Neural progenitor cell (in vitro differentiated cells): ENCODE data around the gene TEK. TPM values are rescaled to one million over a fixed set of nuclear protein-coding genes. Genes with fewer than 3 reads are reported as not detected.

Experiments
- DNase-seq: peaks from one replicate; pipeline ENCODE4 v3.0.0-alpha.2; 2016; ENCODE audit warnings: low spot score
- H2AFZ ChIP-seq: fragments of 200-600 bp; sonication (generic); replicated peaks from 2 replicates; pipeline ENCODE4 v1.6.1; 2016; ENCODE audit warnings: antibody characterized with exemption
- H3F3A ChIP-seq: fragments of 200-600 bp; sonication (generic); 2 replicates; pipeline ENCODE4 v1.6.1; 2016; ENCODE audit warnings: antibody characterized with exemption, low read depth
- H3K27ac ChIP-seq: fragments of 200-600 bp; sonication (generic); 2 replicates; pipeline ENCODE4 v1.5.1; 2016; ENCODE audit warnings: mild to moderate bottlenecking
- H3K27me3 ChIP-seq: fragments of 200-600 bp; sonication (generic); 2 replicates; pipeline ENCODE4 v1.6.1; 2016; ENCODE audit warnings: mild to moderate bottlenecking, moderate library complexity
- H3K36me3 ChIP-seq: fragments of 200-600 bp; sonication (generic); 2 replicates; pipeline ENCODE4 v1.5.1; 2016
- H3K4me1 ChIP-seq: fragments of 200-600 bp; sonication (generic); 2 replicates; pipeline ENCODE4 v1.6.1; 2016; ENCODE audit warnings: mixed run types
- H3K4me2 ChIP-seq: fragments of 200-600 bp; sonication (generic); 2 replicates; pipeline ENCODE4 v1.6.1; 2016
- H3K4me3 ChIP-seq: fragments of 200-600 bp; sonication (generic); 2 replicates; pipeline ENCODE4 v1.5.1; 2016
- H3K79me2 ChIP-seq: fragments of 200-600 bp; sonication (generic); 2 replicates; pipeline ENCODE4 v1.6.1; 2016; ENCODE audit warnings: low read depth
- H3K9ac ChIP-seq: fragments of 200-600 bp; sonication (generic); 2 replicates; pipeline ENCODE4 v1.6.1; 2016
- H3K9me3 ChIP-seq: fragments of 200-600 bp; sonication (generic); 2 replicates; pipeline ENCODE4 v1.5.1; 2016; ENCODE audit warnings: low read depth
- H4K20me1 ChIP-seq: fragments of 200-600 bp; sonication (generic); 2 replicates; pipeline ENCODE4 v1.6.1; 2016; ENCODE audit warnings: low read depth
- H3K27ac Mint-ChIP-seq: 3 replicates; pipeline ENCODE4 v1.8.0; 2021; ENCODE audit warnings: mixed read lengths
- H3K27me3 Mint-ChIP-seq: 2 replicates; pipeline ENCODE4 v1.8.0; 2022; ENCODE audit warnings: low read depth, mild to moderate bottlenecking, inconsistent platforms, moderate library complexity, mixed read lengths; ENCODE audit not compliant: insufficient read depth
- H3K36me3 Mint-ChIP-seq: 3 replicates; pipeline ENCODE4 v1.8.0; 2021; ENCODE audit warnings: mixed read lengths
- H3K4me1 Mint-ChIP-seq: 3 replicates; pipeline ENCODE4 v1.8.0; 2021; ENCODE audit warnings: mixed read lengths
- H3K4me3 Mint-ChIP-seq: 3 replicates; pipeline ENCODE4 v1.8.0; 2021; ENCODE audit warnings: mild to moderate bottlenecking, moderate library complexity, mixed read lengths
- H3K9me3 Mint-ChIP-seq: 3 replicates; pipeline ENCODE4 v1.8.0; 2020; ENCODE audit warnings: mixed read lengths
- EZH2 ChIP-seq: fragments of 200-600 bp; sonication (generic); IDR thresholded peaks from 2 replicates; pipeline ENCODE4 v1.6.1; 2017; ENCODE audit warnings: antibody characterized with exemption, mild to moderate bottlenecking, moderate library complexity
- EZH2phosphoT487 ChIP-seq: fragments of 200-600 bp; sonication (generic); IDR thresholded peaks from 2 replicates; pipeline ENCODE4 v1.6.1; 2017; ENCODE audit warnings: antibody characterized with exemption
- total RNA-seq: library from RNA; depleted of rRNA; stranded (reverse); fragments of >200 nt; gene quantifications from 2 replicates; pipeline ENCODE4 v1.2.3, GENCODE V29; 2015; ENCODE audit warnings: low replicate concordance
- TF ChIP-seq, protein P1 (sequence below): fragments of 200-600 bp; sonication (generic); IDR thresholded peaks from 2 replicates; pipeline ENCODE4 v1.5.1; 2017; ENCODE audit warnings: antibody characterized with exemption, mild to moderate bottlenecking

TEK gene
- total RNA-seq, 1 donor from 2014 or later, result 12.3 TPM

DNA sequence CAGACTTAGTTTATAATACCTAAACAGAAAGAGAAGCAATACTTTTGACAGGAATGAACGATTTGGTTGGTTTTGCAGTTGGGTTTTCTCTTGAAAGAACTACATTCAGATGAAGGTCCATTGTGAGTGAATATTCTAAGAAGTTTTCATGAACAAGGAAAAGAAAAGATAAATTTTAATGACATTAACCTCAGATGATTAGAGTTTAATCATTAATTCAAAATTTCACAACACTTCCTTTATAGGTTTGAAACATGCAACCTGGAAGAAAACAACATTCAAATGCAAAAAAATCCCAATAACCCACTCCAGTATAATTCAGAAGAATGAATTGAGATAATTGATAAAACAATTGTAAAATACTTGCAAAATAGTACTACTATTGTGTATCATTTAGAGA, 164.2 kb downstream of the TEK start:
- no peak overlapping the region for H3K27ac Mint-ChIP-seq
- H3F3A ChIP-seq, result peaks cover 10% of the 10 kb centered on the region
- peaks cover 6% of the 10 kb centered on the region for H3K4me1 Mint-ChIP-seq
- no peak overlapping the region for H3K4me3 ChIP-seq
- no peaks in the 10 kb centered on the region for H4K20me1 ChIP-seq
- no peaks in the 10 kb centered on the region for H3K27me3 Mint-ChIP-seq
- no peaks in the 10 kb centered on the region for H3K9me3 Mint-ChIP-seq
- no peaks in the 10 kb centered on the region for H3K79me2 ChIP-seq
- H3K27me3 ChIP-seq, result no peaks in the 10 kb centered on the region
- DNase-seq, result no peak
- H3K9me3 ChIP-seq, result no peaks in the 10 kb centered on the region
- no peak overlapping the region for H3K4me3 Mint-ChIP-seq
- no peak overlapping the region for H3K9ac ChIP-seq
- no peak overlapping the region for H2AFZ ChIP-seq
- H3K27ac ChIP-seq, result no peak overlapping the region
- H3K36me3 Mint-ChIP-seq, result no peaks in the 10 kb centered on the region
- peaks cover 13% of the 10 kb centered on the region for H3K4me1 ChIP-seq
- H3K4me2 ChIP-seq, result no peak overlapping the region
- H3K36me3 ChIP-seq, result no peaks in the 10 kb centered on the region
- TF ChIP-seq EZH2phosphoT487 (no peak), EZH2 (no peak)
- TF ChIP-seq, protein P1, sequence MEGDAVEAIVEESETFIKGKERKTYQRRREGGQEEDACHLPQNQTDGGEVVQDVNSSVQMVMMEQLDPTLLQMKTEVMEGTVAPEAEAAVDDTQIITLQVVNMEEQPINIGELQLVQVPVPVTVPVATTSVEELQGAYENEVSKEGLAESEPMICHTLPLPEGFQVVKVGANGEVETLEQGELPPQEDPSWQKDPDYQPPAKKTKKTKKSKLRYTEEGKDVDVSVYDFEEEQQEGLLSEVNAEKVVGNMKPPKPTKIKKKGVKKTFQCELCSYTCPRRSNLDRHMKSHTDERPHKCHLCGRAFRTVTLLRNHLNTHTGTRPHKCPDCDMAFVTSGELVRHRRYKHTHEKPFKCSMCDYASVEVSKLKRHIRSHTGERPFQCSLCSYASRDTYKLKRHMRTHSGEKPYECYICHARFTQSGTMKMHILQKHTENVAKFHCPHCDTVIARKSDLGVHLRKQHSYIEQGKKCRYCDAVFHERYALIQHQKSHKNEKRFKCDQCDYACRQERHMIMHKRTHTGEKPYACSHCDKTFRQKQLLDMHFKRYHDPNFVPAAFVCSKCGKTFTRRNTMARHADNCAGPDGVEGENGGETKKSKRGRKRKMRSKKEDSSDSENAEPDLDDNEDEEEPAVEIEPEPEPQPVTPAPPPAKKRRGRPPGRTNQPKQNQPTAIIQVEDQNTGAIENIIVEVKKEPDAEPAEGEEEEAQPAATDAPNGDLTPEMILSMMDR, result no peak

DNA sequence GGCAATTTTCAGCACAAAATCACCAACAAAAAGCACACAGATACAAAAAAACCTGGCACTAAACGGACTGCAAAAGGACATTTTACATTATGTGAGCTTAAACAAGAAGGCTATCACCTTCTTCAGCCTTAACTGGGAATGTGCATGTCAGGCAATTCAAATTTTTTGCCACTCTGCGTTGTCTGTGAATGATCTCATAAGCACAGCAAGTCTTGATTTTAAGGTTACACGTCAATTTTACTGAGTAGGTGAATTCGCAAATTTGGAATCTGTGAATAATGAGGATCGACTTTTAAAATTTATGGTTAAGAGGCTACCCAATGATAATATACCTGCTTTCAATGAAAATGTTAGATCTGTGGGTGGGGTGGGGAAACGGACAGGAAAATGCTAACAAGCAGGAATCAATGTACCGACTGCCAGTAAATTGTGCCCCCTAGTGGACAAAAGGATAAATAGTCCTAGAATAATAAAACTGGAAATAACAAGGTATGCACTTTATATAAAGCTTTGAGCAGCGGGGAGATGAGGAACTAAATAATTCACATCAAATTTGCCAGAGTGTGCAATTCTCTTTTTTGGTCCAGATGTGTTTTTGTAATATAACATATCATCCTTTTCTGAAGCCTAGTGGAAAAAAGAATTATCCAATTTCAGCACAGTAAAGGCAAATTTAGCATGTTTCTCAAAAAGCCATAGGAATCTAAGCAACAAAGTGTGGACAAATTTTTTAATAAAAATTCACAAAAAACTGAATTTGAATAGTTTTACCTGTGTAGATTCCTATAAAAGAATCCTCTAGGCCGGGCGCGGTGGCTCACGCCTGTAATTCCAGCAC, 167.4 kb downstream of the TEK start:
- peak; percentile 73 for DNase-seq
- peak overlapping the region; percentile 45 for H2AFZ ChIP-seq
- H3K27ac ChIP-seq, result no peak overlapping the region

DNA sequence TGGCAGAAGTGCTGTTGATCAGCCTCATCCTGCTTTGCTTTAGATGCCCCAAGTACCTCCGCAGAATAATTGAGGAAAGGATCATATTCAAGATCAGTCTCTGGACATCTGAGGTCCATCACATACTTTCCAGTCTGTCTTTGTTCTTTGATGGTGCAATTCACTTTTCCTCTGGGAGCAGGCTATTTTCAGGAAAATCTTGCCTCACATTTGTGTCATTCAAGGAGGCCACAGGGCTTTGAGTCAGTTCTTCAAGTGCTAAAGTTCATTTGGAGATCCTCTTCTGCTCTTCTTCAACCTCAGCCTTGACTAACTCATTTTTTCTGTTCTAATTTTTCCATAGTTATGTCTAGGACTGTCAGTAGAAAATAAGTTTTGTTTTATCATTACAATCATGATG, 169.3 kb downstream of the TEK start:
- no peak overlapping the region for H3K4me3 ChIP-seq
- Mint-ChIP-seq H3K27ac (no peak overlapping the region), H3K27me3 (no peaks in the 10 kb centered on the region)

More for the DNA sequence above, 167.4 kb downstream of the TEK start:
- Histone ChIP-seq H3F3A (no peaks in the 10 kb centered on the region), H3K36me3 (no peaks in the 10 kb centered on the region), H3K4me1 (no peaks in the 10 kb centered on the region), H4K20me1 (no peaks in the 10 kb centered on the region), H3K9ac (no peak overlapping the region), H3K4me3 (no peak overlapping the region), H3K9me3 (no peaks in the 10 kb centered on the region), H3K79me2 (no peaks in the 10 kb centered on the region), H3K27me3 (no peaks in the 10 kb centered on the region), H3K4me2 (no peak overlapping the region)
- Mint-ChIP-seq H3K36me3 (no peaks in the 10 kb centered on the region), H3K9me3 (no peaks in the 10 kb centered on the region), H3K4me3 (no peak overlapping the region), H3K27me3 (no peaks in the 10 kb centered on the region), H3K27ac (no peak overlapping the region), H3K4me1 (no peaks in the 10 kb centered on the region)
- no peak for TF ChIP-seq EZH2phosphoT487
- no peak for TF ChIP-seq EZH2
- TF ChIP-seq, protein P1, result peak; percentile 90

More for the DNA sequence above, 169.3 kb downstream of the TEK start:
- no peak overlapping the region for H3K4me3 Mint-ChIP-seq
- H3K9me3 ChIP-seq, result no peaks in the 10 kb centered on the region
- H3K36me3 Mint-ChIP-seq, result no peaks in the 10 kb centered on the region
- H3K27me3 ChIP-seq, result no peaks in the 10 kb centered on the region
- no peak overlapping the region for H3K27ac ChIP-seq
- no peaks in the 10 kb centered on the region for H3F3A ChIP-seq
- no peaks in the 10 kb centered on the region for H3K36me3 ChIP-seq
- H3K79me2 ChIP-seq, result no peaks in the 10 kb centered on the region
- no peak for TF ChIP-seq EZH2
- TF ChIP-seq, protein P1, result no peak
- TF ChIP-seq EZH2phosphoT487, result no peak
- H3K4me1 ChIP-seq, result no peaks in the 10 kb centered on the region
- no peak overlapping the region for H3K4me2 ChIP-seq
- no peaks in the 10 kb centered on the region for H4K20me1 ChIP-seq
- no peak for DNase-seq
- no peaks in the 10 kb centered on the region for H3K9me3 Mint-ChIP-seq
- no peaks in the 10 kb centered on the region for H3K4me1 Mint-ChIP-seq
- H3K9ac ChIP-seq, result no peak overlapping the region
- H2AFZ ChIP-seq, result no peak overlapping the region
